HS-27A (cell line): Measurements from ENCODE around the gene PTPN2.
A peak's percentile ranks its signal among the peaks of the same experiment; 100 is the strongest.
"Not testable (repeated sequence)": the region's sequence is repeated elsewhere in the genome, so short reads cannot be mapped to it uniquely, and the experiment has no call there.

ENCODE experiments used
- DNase-seq: peaks from one replicate; pipeline ENCODE4 v3.0.0-alpha.2; 2012; ENCODE audit warnings: low read depth, missing footprints

The PTPN2 gene

GRCh38 chr18:12883684-12884405, at the start of gene PTPN2:
PTPN2 (minus strand) TSS chr18:12884237; CDS start chr18:12884141, 96 bp downstream.
- peak; percentile 92 for DNase-seq

- DNase-seq = no peak
Measured at GRCh38 chr18:12933327-12933726, 49.3 kb upstream of the PTPN2 start.

- no peak for DNase-seq
Measured at GRCh38 chr18:12930908-12931307, 46.9 kb upstream of the PTPN2 start.

- DNase-seq = no peak
Measured at GRCh38 chr18:12930376-12930775, 46.3 kb upstream of the PTPN2 start.

GRCh38 chr18:12929477-12930083, 45.5 kb upstream of the PTPN2 start:
- no peak for DNase-seq

GRCh38 chr18:12928641-12929040, 44.6 kb upstream of the PTPN2 start:
- no peak for DNase-seq

- no peak for DNase-seq
Measured at GRCh38 chr18:12928206-12928605, 44.2 kb upstream of the PTPN2 start.

- DNase-seq = no peak
Measured at GRCh38 chr18:12924616-12925015, 40.6 kb upstream of the PTPN2 start.

GRCh38 chr18:12922266-12922665, 38.2 kb upstream of the PTPN2 start:
- DNase-seq = no peak

- DNase-seq = no peak
Measured at GRCh38 chr18:12921178-12921577, 37.1 kb upstream of the PTPN2 start.

- no peak for DNase-seq
Measured at GRCh38 chr18:12911929-12912703, 28.1 kb upstream of the PTPN2 start.

GRCh38 chr18:12911025-12911928, 27.2 kb upstream of the PTPN2 start:
- no peak for DNase-seq

- DNase-seq = no peak
Measured at GRCh38 chr18:12908706-12909105, 24.7 kb upstream of the PTPN2 start.

GRCh38 chr18:12907258-12907925, 23.4 kb upstream of the PTPN2 start:
- DNase-seq = no peak

GRCh38 chr18:12906773-12907172, 22.7 kb upstream of the PTPN2 start:
- DNase-seq = no peak

- no peak for DNase-seq
Measured at GRCh38 chr18:12906119-12906518, 22.1 kb upstream of the PTPN2 start.

- DNase-seq = no peak
Measured at GRCh38 chr18:12904012-12904516, 20.0 kb upstream of the PTPN2 start.

- DNase-seq = not testable (repeated sequence)
Measured at GRCh38 chr18:12901208-12901607, 17.2 kb upstream of the PTPN2 start.

- not testable (repeated sequence) for DNase-seq
Measured at GRCh38 chr18:12896784-12897333, 12.8 kb upstream of the PTPN2 start.

- DNase-seq = no peak
Measured at GRCh38 chr18:12895626-12896025, 11.6 kb upstream of the PTPN2 start.

- no peak for DNase-seq
Measured at GRCh38 chr18:12895014-12895413, 11.0 kb upstream of the PTPN2 start.
